IMR-90 (cell line): ENCODE measurements around the gene HYAL2. TPM values are rescaled to one million over a fixed set of nuclear protein-coding genes. Genes with fewer than 3 reads are reported as not detected.

Experiments
- ATAC-seq: fragments of 200-7000 bp; cut with Tn5 transposase; 2 replicates; pipeline ENCODE4 v1.9.1; 2020; ENCODE audit warnings: low read depth, mild to moderate bottlenecking, moderate library complexity
- BruUV-seq: library from RNA; stranded (reverse); fragments of 400-500 nt; replicated peaks from 2 replicates; lab custom pipeline; 2021; lab: Mats Ljungman, UMichigan
- CTCF ChIA-PET: fragments of 300-600 bp; formaldehyde crosslinking; extraction: SDS; loops from one replicate; lab custom pipeline; 2021; ENCODE audit warnings: antibody characterized with exemption; lab: Yijun Ruan, JAX
- POLR2A ChIA-PET: fragments of 300-600 bp; sonication (Branson Sonifier 250); formaldehyde crosslinking; loops from one replicate; lab custom pipeline; 2022; ENCODE audit warnings: antibody characterized with exemption; ENCODE audit not compliant: unreplicated experiment; lab: Charles Lee
- DNase-seq: peaks from one replicate; pipeline ENCODE4 v3.0.0; 2013
- H2AFZ ChIP-seq: replicated peaks from 2 replicates; pipeline ENCODE3; 2013; ENCODE audit warnings: low read length, mild to moderate bottlenecking; ENCODE audit not compliant: poor library complexity
- H2AK5ac ChIP-seq: 2 replicates; pipeline ENCODE4 v1.6.1; 2013; ENCODE audit warnings: low read depth, low read length, inconsistent platforms
- H2AK9ac ChIP-seq: replicated peaks from 2 replicates; pipeline ENCODE3; 2013; ENCODE audit warnings: mild to moderate bottlenecking, low read depth, low read length, moderate library complexity; ENCODE audit not compliant: poor library complexity
- H2BK120ac ChIP-seq: 2 replicates; pipeline ENCODE4 v1.6.1; 2013; ENCODE audit warnings: low read depth, low read length, inconsistent platforms
- H2BK15ac ChIP-seq: 3 replicates; pipeline ENCODE4 v1.6.1; 2013; ENCODE audit warnings: low read depth, low read length, inconsistent platforms
- H2BK20ac ChIP-seq: 2 replicates; pipeline ENCODE4 v1.6.1; 2013; ENCODE audit warnings: low read depth, mild to moderate bottlenecking, inconsistent platforms, low read length, moderate library complexity
- H2BK5ac ChIP-seq: 2 replicates; pipeline ENCODE4 v1.6.1; 2013; ENCODE audit warnings: mild to moderate bottlenecking, low read depth, low read length, inconsistent platforms; ENCODE audit not compliant: poor library complexity, severe bottlenecking
- H3K14ac ChIP-seq: replicated peaks from 2 replicates; pipeline ENCODE4 v1.6.1; 2013; ENCODE audit warnings: low read depth, low read length, inconsistent platforms
- H3K18ac ChIP-seq: 2 replicates; pipeline ENCODE4 v1.6.1; 2013; ENCODE audit warnings: low read depth, low read length, control low read depth
- H3K23ac ChIP-seq: 2 replicates; pipeline ENCODE4 v1.6.1; 2013; ENCODE audit warnings: low read depth, low read length, inconsistent platforms
- H3K27ac ChIP-seq: 2 replicates; pipeline ENCODE4 v1.5.1; 2013; ENCODE audit warnings: mild to moderate bottlenecking, control low read depth, low read length; ENCODE audit not compliant: insufficient read depth
- H3K27me3 ChIP-seq: 2 replicates; pipeline ENCODE4 v1.6.1; 2013; ENCODE audit warnings: low read length; ENCODE audit not compliant: control insufficient read depth, insufficient read depth
- H3K36me3 ChIP-seq: 2 replicates; pipeline ENCODE4 v1.6.1; 2013; ENCODE audit warnings: low read length, mixed read lengths; ENCODE audit not compliant: control insufficient read depth, insufficient read depth
- H3K4ac ChIP-seq: 2 replicates; pipeline ENCODE4 v1.6.1; 2013; ENCODE audit warnings: low read depth, low read length, inconsistent platforms
- H3K4me1 ChIP-seq: 2 replicates; pipeline ENCODE4 v1.6.1; 2013; ENCODE audit warnings: low read length, mixed read lengths; ENCODE audit not compliant: control insufficient read depth, insufficient read depth
- H3K4me2 ChIP-seq: 2 replicates; pipeline ENCODE4 v1.6.1; 2013; ENCODE audit warnings: low read depth, mild to moderate bottlenecking, control low read depth, low read length, moderate library complexity
- H3K4me3 ChIP-seq: 2 replicates; pipeline ENCODE4 v1.5.1; 2013; ENCODE audit warnings: low read depth, mild to moderate bottlenecking, control low read depth, low read length, moderate library complexity; ENCODE audit not compliant: insufficient read depth
- H3K56ac ChIP-seq: 2 replicates; pipeline ENCODE4 v1.6.1; 2013; ENCODE audit warnings: low read length, inconsistent platforms; ENCODE audit not compliant: insufficient read depth; ENCODE audit errors: extremely low read depth
- H3K79me1 ChIP-seq, 2 experiments: 2 replicates each; pipeline ENCODE4 v1.6.1; 2013; ENCODE audit warnings: low read length in 2 of 2, inconsistent platforms in 1 of 2, low read depth in 1 of 2
- H3K9ac ChIP-seq: 2 replicates; pipeline ENCODE4 v1.6.1; 2013; ENCODE audit warnings: low read depth, low read length, control low read depth
- H3K9me1 ChIP-seq: 2 replicates; pipeline ENCODE4 v1.6.1; 2013; ENCODE audit warnings: low read length, inconsistent platforms; ENCODE audit not compliant: insufficient read depth
- H3K9me3 ChIP-seq: 2 replicates; pipeline ENCODE4 v1.6.1; 2013; ENCODE audit warnings: low read length; ENCODE audit not compliant: control insufficient read depth, insufficient read depth
- H4K20me1 ChIP-seq: 2 replicates; pipeline ENCODE4 v1.6.1; 2013; ENCODE audit warnings: low read length, inconsistent platforms; ENCODE audit not compliant: insufficient read depth
- H4K5ac ChIP-seq: 2 replicates; pipeline ENCODE4 v1.6.1; 2013; ENCODE audit warnings: mild to moderate bottlenecking, low read depth, low read length, control low read depth
- H4K8ac ChIP-seq, 2 experiments: 2 replicates each; pipeline ENCODE4 v1.6.1; 2013; ENCODE audit warnings: low read depth in 2 of 2, low read length in 2 of 2, control low read depth in 1 of 2, inconsistent platforms in 1 of 2
- H4K91ac ChIP-seq: 2 replicates; pipeline ENCODE4 v1.6.1; 2013; ENCODE audit warnings: low read depth, low read length, inconsistent platforms; ENCODE audit not compliant: insufficient read depth
- CEBPB ChIP-seq: IDR thresholded peaks from 2 replicates; pipeline ENCODE4 v1.6.1; 2012; ENCODE audit warnings: low read depth, low read length, improper control_type of control experiment
- MXI1 ChIP-seq: IDR thresholded peaks from 2 replicates; pipeline ENCODE4 v1.6.1; 2012; ENCODE audit warnings: low read depth, mild to moderate bottlenecking, low read length, moderate library complexity, borderline replicate concordance
- WGBS, 2 experiments: methylation state at CpG; one replicate each; pipeline versions ENCODE4 v1.1.5 to v1.1.7; 2013; ENCODE audit warnings: missing lambda C conversion rate in 2 of 2; ENCODE audit not compliant: insufficient read length in 1 of 2; ENCODE audit errors: extremely low coverage in 2 of 2; 5-methylcytosine and 5-hydroxymethylcytosine counted together
- dilution Hi-C: fragments of 300-500 bp; cut with HindIII; formaldehyde crosslinking; loops from one replicate; pipeline ENCODE4 v1.14.3; 2018; ENCODE audit warnings: low sequenced_read_pairs; ENCODE audit not compliant: unreplicated experiment
- in situ Hi-C: fragments of 300-500 bp; cut with MboI; formaldehyde crosslinking; loops from 3 replicates; pipeline ENCODE4 v1.14.3; 2019; ENCODE audit warnings: low sequenced_read_pairs, inconsistent platforms, mixed read lengths
- intact Hi-C: fragments of 100-400 bp; cut with micrococcal nuclease; formaldehyde crosslinking; loops from 2 replicates; pipeline ENCODE4 v1.10.0; 2022
- polyA plus RNA-seq, 3 experiments: library from polyadenylated mRNA; depleted of rRNA; stranded (reverse); fragments of >200 nt; gene quantifications; 2 replicates each; pipeline ENCODE4 v1.2.3, GENCODE V29; 2012; ENCODE audit warnings: low replicate concordance in 1 of 3
- total RNA-seq: library from RNA; depleted of rRNA; stranded (reverse); fragments of >200 nt; gene quantifications from 2 replicates; pipeline ENCODE4 v1.2.3, GENCODE V29; 2012

Gene HYAL2
- total and polyA plus RNA-seq, 2 of the 4 experiments (the other 2 are of a cell fraction) = 56.8 to 104 TPM

GRCh38 chr3:50275996-50276761, 46.4 kb downstream of the HYAL2 start:
- POLR2A ChIA-PET = no interaction called here
- no peak overlapping the region for H2BK5ac ChIP-seq
- no peak overlapping the region for H3K4ac ChIP-seq
- in situ Hi-C loops = no loop called here
- no peak overlapping the region for H2AK5ac ChIP-seq
- 57% methylated on average over 76 of the region's 79 CpGs; no CpG with 5 or more reads in 1 of the 2 experiments for WGBS, 2 experiments
- CTCF ChIA-PET = no interaction called here
- dilution Hi-C loops = no loop called here
- no peaks in the 10 kb centered on the region for H4K20me1 ChIP-seq
- H3K9me1 ChIP-seq = no peaks in the 10 kb centered on the region
- intact Hi-C loops = no loop called here
- no peak overlapping the region for H2BK20ac ChIP-seq
- ATAC-seq (no peak), DNase-seq (no peak)
- H3K27me3 ChIP-seq = no peaks in the 10 kb centered on the region
- no peaks in the 10 kb centered on the region for H3K9me3 ChIP-seq
- no peak overlapping the region for H3K27ac ChIP-seq
- H3K14ac ChIP-seq = no peak overlapping the region
- no peak overlapping the region for H3K4me2 ChIP-seq
- H2BK15ac ChIP-seq = no peak overlapping the region
- no peak overlapping the region for H3K9ac ChIP-seq
- H3K4me1 ChIP-seq = peaks cover 3% of the 10 kb centered on the region; the same call in 1 of the 2 replicates
- TF ChIP-seq CEBPB (no peak), MXI1 (no peak)
- H4K5ac ChIP-seq = no peak overlapping the region
- peaks cover 0 to 4% of the 10 kb centered on the region in 2 experiments; a peak in 1 of 4 replicates for H3K79me1 ChIP-seq
- H2AFZ ChIP-seq = no peak overlapping the region
- no peak overlapping the region for H3K4me3 ChIP-seq
- H3K36me3 ChIP-seq = peaks cover 20% of the 10 kb centered on the region; the same call in 1 of the 2 replicates
- H2AK9ac ChIP-seq = no peak overlapping the region
- H4K91ac ChIP-seq = no peak overlapping the region
- H3K23ac ChIP-seq = no peak overlapping the region
- no TSS peak for BruUV-seq
- no peak overlapping the region for H4K8ac ChIP-seq
- H2BK120ac ChIP-seq = no peak overlapping the region
- H3K56ac ChIP-seq = no peak overlapping the region
- H3K18ac ChIP-seq = no peak overlapping the region
